T-helper 1 cell treated with Interleukin-12 subunit alpha and Interleukin-12 subunit beta and Interleukin-4 antibody, amounts not matched to agents 30 μg/mL and 1 μg/mL, for 36 hours (primary cell): ENCODE data around the gene UBE2E2.

Source experiments
- H3K27ac Mint-ChIP-seq: one replicate; pipeline ENCODE4 v1.8.0; 2021; ENCODE audit warnings: mild to moderate bottlenecking, mixed read lengths
- H3K27me3 Mint-ChIP-seq: one replicate; pipeline ENCODE4 v1.8.0; 2021; ENCODE audit warnings: low read depth, mixed read lengths
- H3K36me3 Mint-ChIP-seq: one replicate; pipeline ENCODE4 v1.8.0; 2021; ENCODE audit warnings: low read depth, mixed read lengths
- H3K4me1 Mint-ChIP-seq: one replicate; pipeline ENCODE4 v1.8.0; 2021; ENCODE audit warnings: low read depth, mixed read lengths
- H3K4me3 Mint-ChIP-seq: one replicate; pipeline ENCODE4 v1.8.0; 2021; ENCODE audit warnings: mild to moderate bottlenecking, moderate library complexity, mixed read lengths
- H3K9me3 Mint-ChIP-seq: one replicate; pipeline ENCODE4 v1.8.0; 2021; ENCODE audit warnings: mixed read lengths

The UBE2E2 gene

DNA sequence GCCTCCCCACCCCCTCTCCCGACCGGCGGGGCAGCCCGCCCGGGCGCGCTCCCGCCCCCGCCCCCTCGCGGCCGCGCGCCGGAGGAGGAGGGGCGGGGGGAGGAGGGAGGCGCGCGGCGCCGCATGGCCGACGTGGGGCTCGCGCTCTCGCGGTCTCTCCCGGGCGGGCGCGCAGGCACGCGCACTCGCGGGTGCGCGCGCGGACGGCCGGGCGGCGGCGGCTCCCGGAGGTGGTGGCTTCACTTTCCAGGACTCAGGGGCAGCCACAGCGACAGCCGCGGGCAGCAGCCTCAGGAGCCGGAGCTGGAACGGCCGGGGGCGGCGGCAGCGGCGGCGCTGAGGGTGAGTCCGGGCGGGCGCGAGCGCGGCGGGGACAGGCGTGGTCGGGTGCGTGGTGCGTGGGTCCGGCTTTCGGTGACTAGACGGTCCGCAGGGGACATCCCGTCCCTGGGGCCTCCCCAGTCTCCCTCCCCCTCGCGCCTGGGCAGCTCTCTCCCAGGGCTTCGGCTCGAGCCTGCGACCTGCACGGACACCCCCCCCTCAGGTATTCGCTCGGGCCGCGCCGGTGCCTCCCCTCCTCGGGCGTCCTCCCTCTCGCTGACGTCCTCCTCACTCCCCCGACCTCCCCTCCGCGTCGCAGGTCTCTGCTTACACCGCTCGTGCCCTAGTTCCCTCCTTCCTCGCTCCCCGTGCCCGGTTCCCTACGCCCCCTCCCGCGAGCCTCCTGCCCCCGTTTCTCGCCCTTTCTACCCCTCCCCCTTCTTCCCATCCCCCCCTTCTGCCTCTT is at the start of gene UBE2E2:
UBE2E2 (plus strand) TSS at position 407 of the 787 bp plus-strand sequence.
- Mint-ChIP-seq H3K27me3 (peaks cover 51% of the 10 kb centered on the region), H3K9me3 (no peaks in the 10 kb centered on the region), H3K36me3 (no peaks in the 10 kb centered on the region), H3K4me1 (peaks cover 11% of the 10 kb centered on the region), H3K27ac (peak within 1 kb of the TSS; percentile 67), H3K4me3 (peak within 1 kb of the TSS; percentile 90)

DNA sequence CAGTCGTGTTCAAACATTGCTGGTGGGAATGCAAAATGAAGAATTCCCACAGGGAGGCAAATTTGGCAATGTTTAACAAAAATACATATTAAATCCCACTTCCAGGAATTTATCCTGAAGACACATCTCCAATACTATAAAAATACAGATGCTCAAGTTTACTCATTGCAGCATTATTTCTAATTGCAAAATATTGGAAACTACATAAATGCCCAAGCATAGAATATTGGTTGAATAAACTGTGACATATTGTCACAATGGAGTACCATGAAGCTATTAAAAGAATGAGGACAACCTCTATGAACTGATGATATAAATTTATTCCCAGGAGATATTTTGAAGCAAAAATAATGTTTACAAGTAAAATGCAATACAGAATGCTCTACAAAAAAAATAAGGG is 49.7 kb upstream of the UBE2E2 start:
- Mint-ChIP-seq H3K36me3 (no peaks in the 10 kb centered on the region), H3K4me1 (no peaks in the 10 kb centered on the region), H3K9me3 (no peaks in the 10 kb centered on the region), H3K4me3 (no peak overlapping the region), H3K27me3 (peaks cover 4% of the 10 kb centered on the region), H3K27ac (no peak overlapping the region)

DNA sequence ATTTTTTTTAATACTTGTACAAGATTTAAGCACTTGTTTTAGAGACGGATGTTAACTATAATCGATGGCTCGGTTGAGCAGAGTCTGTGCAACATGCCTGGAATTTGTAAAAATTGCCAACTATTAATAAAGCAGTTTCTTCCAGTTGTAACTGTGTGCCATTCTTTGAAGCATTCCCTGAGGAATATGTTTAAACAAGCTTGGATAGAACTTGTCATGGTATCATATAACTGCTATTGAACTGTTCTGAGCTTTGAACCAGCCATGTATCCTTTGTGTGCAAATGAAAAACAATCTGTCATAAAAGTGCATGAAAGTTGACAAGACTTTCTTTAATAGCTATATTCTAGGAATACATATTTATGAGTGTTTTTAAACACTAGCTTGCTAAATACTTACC is 45.8 kb upstream of the UBE2E2 start:
- no peak overlapping the region for H3K4me3 Mint-ChIP-seq
- no peaks in the 10 kb centered on the region for H3K27me3 Mint-ChIP-seq
- H3K4me1 Mint-ChIP-seq, result no peaks in the 10 kb centered on the region
- H3K36me3 Mint-ChIP-seq, result no peaks in the 10 kb centered on the region
- no peaks in the 10 kb centered on the region for H3K9me3 Mint-ChIP-seq
- H3K27ac Mint-ChIP-seq, result no peak overlapping the region

DNA sequence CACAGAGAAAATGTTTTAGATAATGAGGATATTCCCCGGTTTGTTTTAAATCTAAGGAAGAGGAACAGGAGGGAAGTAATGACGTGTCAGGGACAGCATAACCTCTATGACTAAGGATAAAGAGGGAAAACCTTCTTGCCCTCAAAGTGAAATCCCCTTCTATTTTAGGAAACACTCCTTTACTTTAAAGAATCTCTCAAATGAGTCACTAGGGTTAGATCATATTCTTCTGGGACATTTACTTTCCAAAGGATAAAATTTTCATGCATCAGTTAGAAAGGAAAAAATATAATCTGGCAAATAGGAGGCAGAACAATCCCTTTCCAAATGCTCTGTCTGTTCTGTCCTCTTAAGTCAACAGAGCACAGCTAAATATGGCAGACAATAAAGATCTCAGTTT is 43.2 kb upstream of the UBE2E2 start:
- no peaks in the 10 kb centered on the region for H3K27me3 Mint-ChIP-seq
- no peak overlapping the region for H3K4me3 Mint-ChIP-seq
- no peaks in the 10 kb centered on the region for H3K36me3 Mint-ChIP-seq
- no peak overlapping the region for H3K27ac Mint-ChIP-seq
- H3K4me1 Mint-ChIP-seq, result no peaks in the 10 kb centered on the region
- H3K9me3 Mint-ChIP-seq, result no peaks in the 10 kb centered on the region

DNA sequence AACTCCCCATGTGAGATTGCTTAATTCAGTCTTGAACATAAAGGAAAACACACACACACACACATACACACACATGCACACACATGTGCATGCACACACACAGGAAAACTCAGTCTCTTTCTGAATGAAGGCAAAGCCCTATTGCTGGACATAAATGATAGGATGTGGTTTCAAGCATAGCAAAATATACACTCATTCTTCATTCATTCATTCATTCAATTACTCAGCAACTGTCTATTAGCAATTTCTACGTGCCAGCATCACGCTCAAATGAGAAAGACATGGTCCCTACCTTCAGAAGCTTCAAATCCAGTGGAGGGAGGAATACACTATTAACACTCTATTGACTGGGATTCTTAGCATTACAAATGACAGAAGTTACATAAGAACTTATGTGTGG is 41.8 kb upstream of the UBE2E2 start:
- Mint-ChIP-seq H3K4me3 (no peak overlapping the region), H3K9me3 (no peaks in the 10 kb centered on the region), H3K36me3 (no peaks in the 10 kb centered on the region), H3K27me3 (no peaks in the 10 kb centered on the region), H3K4me1 (no peaks in the 10 kb centered on the region), H3K27ac (no peak overlapping the region)

DNA sequence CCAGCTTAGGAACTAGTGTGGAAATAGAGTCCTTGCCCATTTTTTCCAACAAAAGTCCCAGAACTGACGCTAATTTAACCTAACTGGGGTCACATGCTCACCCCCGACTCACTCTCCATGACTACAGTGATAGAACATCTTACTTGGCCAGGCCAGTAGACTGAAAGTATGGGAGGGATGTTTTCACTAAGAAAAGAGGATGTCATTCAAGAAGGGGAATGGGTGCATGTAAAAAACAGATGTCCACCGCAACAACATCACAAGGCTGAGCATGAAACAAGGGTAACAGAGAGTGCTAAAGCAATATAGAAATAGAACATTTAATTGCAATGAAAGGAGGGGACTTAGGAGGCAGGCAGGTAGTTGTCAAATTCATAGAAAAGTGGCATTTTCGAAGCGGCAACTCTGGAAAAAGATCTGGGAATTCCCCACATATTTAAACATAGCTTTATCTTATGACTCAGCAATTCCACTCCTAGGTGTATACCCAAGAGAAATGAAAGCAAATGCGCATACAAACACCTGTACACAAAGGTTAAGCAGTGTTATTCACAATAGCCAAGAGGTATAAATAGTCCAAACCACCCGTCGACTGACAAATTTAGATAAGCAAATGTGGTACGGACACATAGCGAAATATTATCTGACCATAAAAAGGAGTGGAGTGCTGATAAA is 41.1 kb upstream of the UBE2E2 start:
- Mint-ChIP-seq H3K4me1 (no peaks in the 10 kb centered on the region), H3K27me3 (no peaks in the 10 kb centered on the region), H3K36me3 (no peaks in the 10 kb centered on the region), H3K4me3 (no peak overlapping the region), H3K9me3 (no peaks in the 10 kb centered on the region), H3K27ac (no peak overlapping the region)

DNA sequence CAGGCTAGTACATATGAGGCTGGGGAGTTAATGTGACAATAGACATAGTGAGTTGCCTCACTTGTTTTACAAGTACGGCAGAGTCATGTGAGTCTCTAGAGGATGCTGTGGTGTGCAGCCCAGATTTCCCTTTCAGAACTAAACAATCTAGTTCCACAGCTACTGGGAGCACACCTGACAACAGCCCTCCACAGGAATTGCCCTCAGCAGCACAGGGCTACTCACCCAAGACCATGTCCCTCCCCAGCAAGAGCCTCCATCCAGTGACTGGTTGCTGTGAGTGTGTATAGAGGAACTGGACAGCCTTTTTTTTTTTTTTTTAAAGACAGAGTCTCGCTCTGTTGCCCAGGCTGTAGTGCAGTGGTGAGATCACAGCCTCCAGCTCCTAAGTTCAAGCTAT is 40.2 kb upstream of the UBE2E2 start:
- H3K9me3 Mint-ChIP-seq, result no peaks in the 10 kb centered on the region
- no peak overlapping the region for H3K4me3 Mint-ChIP-seq
- no peaks in the 10 kb centered on the region for H3K4me1 Mint-ChIP-seq
- H3K36me3 Mint-ChIP-seq, result no peaks in the 10 kb centered on the region
- H3K27me3 Mint-ChIP-seq, result no peaks in the 10 kb centered on the region
- no peak overlapping the region for H3K27ac Mint-ChIP-seq

DNA sequence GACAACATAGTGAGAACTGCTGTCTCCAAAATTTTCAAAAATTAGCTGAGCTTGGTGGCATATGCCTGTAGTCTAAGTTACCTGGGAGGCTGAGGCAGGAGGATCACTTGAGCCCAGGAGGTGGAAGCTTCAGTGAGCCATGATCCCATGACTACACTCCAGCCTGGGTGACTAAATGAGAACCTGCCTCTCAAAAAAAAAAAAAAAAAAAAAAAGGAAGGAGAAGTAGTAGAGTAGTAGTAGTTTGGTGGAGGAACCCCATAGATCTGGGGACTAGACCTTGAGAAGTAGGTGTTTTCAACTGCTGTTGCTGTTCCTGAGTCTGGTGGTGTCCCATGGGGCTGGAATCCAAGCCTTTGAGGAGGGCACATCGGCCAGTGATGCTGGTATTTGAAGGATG is 38.4 kb upstream of the UBE2E2 start:
- Mint-ChIP-seq H3K27ac (no peak overlapping the region), H3K4me1 (no peaks in the 10 kb centered on the region), H3K9me3 (no peaks in the 10 kb centered on the region), H3K4me3 (no peak overlapping the region), H3K36me3 (no peaks in the 10 kb centered on the region), H3K27me3 (no peaks in the 10 kb centered on the region)

DNA sequence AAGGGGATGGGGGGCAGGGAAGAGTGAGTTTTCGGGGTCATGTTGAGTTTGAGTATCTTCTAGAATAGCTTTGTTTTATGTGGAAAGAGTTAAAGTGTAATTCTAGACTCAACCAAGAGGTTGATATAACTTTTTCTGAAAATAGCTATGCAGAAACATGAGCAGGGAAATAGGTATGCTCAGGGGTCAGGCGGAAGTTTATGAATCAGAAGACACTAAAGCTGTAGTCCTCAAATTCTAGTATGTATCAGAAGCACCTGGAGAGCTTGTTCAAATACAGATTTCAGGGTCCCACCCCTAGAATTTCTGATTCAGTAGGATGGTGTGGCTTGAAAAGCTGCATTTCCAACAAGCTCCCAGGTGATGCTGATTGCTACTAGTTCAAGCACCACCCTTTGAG is 37.6 kb upstream of the UBE2E2 start:
- Mint-ChIP-seq H3K27me3 (no peaks in the 10 kb centered on the region), H3K36me3 (no peaks in the 10 kb centered on the region), H3K9me3 (no peaks in the 10 kb centered on the region), H3K4me3 (no peak overlapping the region), H3K27ac (no peak overlapping the region), H3K4me1 (no peaks in the 10 kb centered on the region)

DNA sequence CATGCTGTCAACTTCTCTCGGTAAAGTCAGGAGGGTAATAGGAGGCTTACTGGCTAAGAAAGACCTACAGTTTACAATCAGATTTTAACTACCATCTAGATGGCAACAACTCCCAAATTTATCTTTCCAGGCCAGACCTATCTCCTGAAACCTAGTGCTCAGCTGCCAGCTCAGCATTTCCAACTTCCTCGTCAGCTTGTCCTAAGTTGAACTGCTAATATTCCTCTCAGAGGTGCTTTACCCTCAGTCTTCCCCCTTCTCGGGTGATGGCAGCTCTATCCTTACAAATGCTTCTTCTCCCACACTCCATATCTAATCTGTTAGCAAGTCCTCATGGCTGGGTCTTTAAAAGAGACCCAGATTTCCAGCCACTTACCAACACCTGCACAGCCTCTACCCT is 36.9 kb upstream of the UBE2E2 start:
- Mint-ChIP-seq H3K4me3 (no peak overlapping the region), H3K36me3 (no peaks in the 10 kb centered on the region), H3K9me3 (no peaks in the 10 kb centered on the region), H3K27ac (no peak overlapping the region), H3K4me1 (no peaks in the 10 kb centered on the region), H3K27me3 (no peaks in the 10 kb centered on the region)

DNA sequence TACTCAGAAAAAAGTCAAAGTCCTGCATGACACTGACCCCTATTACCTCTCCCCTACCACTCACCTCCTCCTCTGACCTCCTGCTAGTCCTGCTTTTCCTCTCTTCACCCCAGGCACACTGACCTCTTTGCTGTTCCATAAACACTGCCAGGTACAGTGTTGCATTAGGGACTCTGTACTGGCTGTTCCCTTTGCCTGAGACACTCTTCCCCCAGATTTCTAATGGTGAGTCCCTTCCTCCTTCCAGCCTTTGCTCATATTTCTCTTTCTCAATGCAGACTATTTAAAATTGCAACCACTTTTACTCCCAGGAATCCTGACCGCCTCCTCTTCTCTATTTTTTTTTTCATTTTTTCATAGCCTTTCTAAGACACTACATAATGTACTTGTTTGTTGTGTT is 36.3 kb upstream of the UBE2E2 start:
- Mint-ChIP-seq H3K27ac (no peak overlapping the region), H3K9me3 (no peaks in the 10 kb centered on the region), H3K36me3 (no peaks in the 10 kb centered on the region), H3K4me1 (no peaks in the 10 kb centered on the region), H3K27me3 (no peaks in the 10 kb centered on the region), H3K4me3 (no peak overlapping the region)

DNA sequence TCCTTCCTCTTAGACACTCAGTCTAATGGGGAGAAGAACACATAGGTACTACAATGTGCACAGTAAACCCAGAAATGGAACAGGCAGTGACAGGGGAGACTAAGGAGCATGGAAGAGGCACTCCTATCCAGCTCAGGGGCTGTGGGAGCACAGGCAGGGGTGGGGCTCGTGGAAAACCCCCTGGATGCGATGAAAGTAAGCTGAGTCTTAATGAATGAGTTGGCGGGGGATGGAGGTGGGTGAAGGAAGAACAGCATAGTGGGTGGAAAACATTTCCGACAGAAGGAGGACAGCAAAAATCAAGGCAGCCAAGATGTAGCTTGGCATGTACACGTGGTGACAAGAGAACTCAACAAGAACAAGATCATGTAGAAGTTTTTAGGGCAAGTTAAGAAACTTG is 33.6 kb upstream of the UBE2E2 start:
- H3K4me3 Mint-ChIP-seq, result no peak overlapping the region
- no peaks in the 10 kb centered on the region for H3K4me1 Mint-ChIP-seq
- H3K9me3 Mint-ChIP-seq, result no peaks in the 10 kb centered on the region
- no peaks in the 10 kb centered on the region for H3K27me3 Mint-ChIP-seq
- no peaks in the 10 kb centered on the region for H3K36me3 Mint-ChIP-seq
- no peak overlapping the region for H3K27ac Mint-ChIP-seq

DNA sequence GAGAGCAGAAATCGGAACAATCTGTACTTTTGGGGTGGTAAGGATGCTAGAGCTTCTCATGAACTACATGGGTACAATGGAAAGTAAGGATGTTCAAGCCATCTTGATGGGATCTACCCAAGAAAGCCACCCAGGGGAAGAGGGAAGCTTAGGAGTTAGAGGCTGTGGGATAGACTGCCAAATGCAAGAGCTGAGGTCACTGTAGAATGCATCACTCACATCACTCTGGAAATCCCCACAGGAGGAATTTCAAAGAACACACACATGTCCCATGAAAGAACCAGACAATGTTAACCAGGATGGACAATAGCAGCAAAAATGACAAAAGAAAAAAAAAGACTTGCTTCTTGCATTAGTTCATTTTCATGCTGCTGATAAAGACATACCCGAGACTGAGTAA is 32.8 kb upstream of the UBE2E2 start:
- Mint-ChIP-seq H3K27me3 (no peaks in the 10 kb centered on the region), H3K4me3 (no peak overlapping the region), H3K36me3 (no peaks in the 10 kb centered on the region), H3K4me1 (no peaks in the 10 kb centered on the region), H3K27ac (no peak overlapping the region), H3K9me3 (no peaks in the 10 kb centered on the region)

DNA sequence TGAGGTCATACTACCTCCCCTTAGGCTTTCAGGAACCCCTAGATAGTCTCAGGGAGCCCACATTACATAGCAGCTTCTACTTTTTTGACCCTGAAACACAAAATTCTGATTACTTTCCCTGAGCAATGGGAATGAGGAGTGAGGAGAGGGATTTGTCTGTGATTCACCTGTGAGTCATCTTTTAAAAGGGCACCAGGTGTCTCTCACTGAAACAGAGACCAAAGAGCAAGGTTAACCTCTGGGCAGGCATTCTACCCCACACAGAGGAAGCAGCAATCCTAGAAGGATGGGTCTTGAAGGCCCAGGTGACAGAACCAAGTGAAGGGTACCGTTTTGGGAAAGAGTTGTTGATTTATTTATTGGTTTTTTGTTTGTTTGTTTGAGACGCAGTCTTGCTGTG is 31.1 kb upstream of the UBE2E2 start:
- H3K27me3 Mint-ChIP-seq, result no peaks in the 10 kb centered on the region
- H3K27ac Mint-ChIP-seq, result no peak overlapping the region
- no peaks in the 10 kb centered on the region for H3K9me3 Mint-ChIP-seq
- no peaks in the 10 kb centered on the region for H3K4me1 Mint-ChIP-seq
- no peaks in the 10 kb centered on the region for H3K36me3 Mint-ChIP-seq
- no peak overlapping the region for H3K4me3 Mint-ChIP-seq

DNA sequence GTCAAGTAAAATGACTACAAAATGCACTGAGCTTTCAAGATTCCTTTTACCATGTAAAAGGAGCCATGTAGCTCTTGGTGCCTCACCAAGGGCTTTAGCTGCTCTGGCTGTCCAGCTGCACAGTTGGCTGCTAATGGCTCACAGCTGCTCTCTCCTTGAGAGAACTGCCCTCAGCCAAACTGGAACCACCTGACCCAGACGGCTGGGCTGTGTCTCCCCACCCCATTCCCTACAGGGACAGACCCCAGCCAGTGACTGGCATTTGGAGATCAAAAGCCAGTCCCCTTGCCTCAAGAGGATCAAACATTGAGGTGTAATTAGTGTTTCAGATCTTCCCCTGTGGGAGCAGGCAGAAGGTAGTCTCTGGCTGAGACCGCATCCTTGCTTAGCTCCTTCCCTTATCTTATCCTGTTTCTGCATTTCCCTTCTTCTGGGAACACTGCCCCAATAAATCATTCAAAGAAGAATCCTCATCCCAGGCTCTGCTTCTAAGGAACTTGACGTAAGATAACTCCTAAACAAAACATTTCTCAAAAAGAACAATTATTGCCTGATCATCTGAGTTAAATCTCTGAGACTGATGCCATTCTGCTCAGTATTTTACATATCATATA is 28.6 kb upstream of the UBE2E2 start:
- no peak overlapping the region for H3K4me3 Mint-ChIP-seq
- H3K27me3 Mint-ChIP-seq, result no peaks in the 10 kb centered on the region
- H3K4me1 Mint-ChIP-seq, result no peaks in the 10 kb centered on the region
- H3K36me3 Mint-ChIP-seq, result no peaks in the 10 kb centered on the region
- no peak overlapping the region for H3K27ac Mint-ChIP-seq
- no peaks in the 10 kb centered on the region for H3K9me3 Mint-ChIP-seq
